Hepatocyte (in vitro differentiated cells): ENCODE measurements around the gene PECR. TPM values are rescaled to one million over a fixed set of nuclear protein-coding genes. Genes with fewer than 3 reads are reported as not detected.

Experiments
- DNase-seq: peaks from one replicate; pipeline ENCODE4 v3.0.0-alpha.2; 2016; ENCODE audit warnings: low spot score
- H2AFZ ChIP-seq: fragments of 200-600 bp; sonication (generic); 2 replicates; pipeline ENCODE4 v1.6.0; 2016; ENCODE audit warnings: antibody characterized with exemption, mild to moderate bottlenecking
- H3K27ac ChIP-seq: fragments of 200-600 bp; sonication (generic); 2 replicates; pipeline ENCODE4 v1.5.1; 2016; ENCODE audit warnings: mild to moderate bottlenecking
- H3K27me3 ChIP-seq: fragments of 200-600 bp; sonication (generic); 2 replicates; pipeline ENCODE4 v1.6.1; 2016
- H3K36me3 ChIP-seq: fragments of 200-600 bp; sonication (generic); replicated peaks from 2 replicates; pipeline ENCODE4 v1.5.1; 2016; ENCODE audit warnings: low read depth; ENCODE audit not compliant: insufficient read depth
- H3K4me1 ChIP-seq: fragments of 200-600 bp; sonication (generic); 2 replicates; pipeline ENCODE4 v1.5.1; 2016; ENCODE audit warnings: mild to moderate bottlenecking, moderate library complexity; ENCODE audit not compliant: insufficient read depth
- H3K4me2 ChIP-seq: fragments of 200-600 bp; sonication (generic); 2 replicates; pipeline ENCODE4 v1.6.0; 2016
- H3K4me3 ChIP-seq: fragments of 200-600 bp; sonication (generic); 2 replicates; pipeline ENCODE4 v1.5.1; 2016; ENCODE audit warnings: mild to moderate bottlenecking
- H3K79me2 ChIP-seq: fragments of 200-600 bp; sonication (generic); 2 replicates; pipeline ENCODE4 v1.6.0; 2017; ENCODE audit warnings: mild to moderate bottlenecking
- H3K9me2 ChIP-seq: fragments of 200-600 bp; sonication (generic); replicated peaks from 2 replicates; pipeline ENCODE4 v1.6.0; 2017; ENCODE audit warnings: mild to moderate bottlenecking; ENCODE audit not compliant: insufficient read depth
- H3K9me3 ChIP-seq: fragments of 200-600 bp; sonication (generic); 2 replicates; pipeline ENCODE4 v1.5.1; 2016; ENCODE audit warnings: low read depth, mild to moderate bottlenecking
- H4K20me1 ChIP-seq: fragments of 200-600 bp; sonication (generic); 2 replicates; pipeline ENCODE4 v1.6.0; 2016; ENCODE audit warnings: mild to moderate bottlenecking; ENCODE audit not compliant: insufficient read depth, poor library complexity, severe bottlenecking
- CTCF ChIP-seq: fragments of 200-600 bp; sonication (generic); IDR thresholded peaks from 2 replicates; pipeline ENCODE4 v1.5.1; 2016; ENCODE audit warnings: antibody characterized with exemption, mild to moderate bottlenecking; ENCODE audit not compliant: poor library complexity
- EZH2 ChIP-seq: fragments of 200-600 bp; sonication (generic); IDR thresholded peaks from 2 replicates; pipeline ENCODE4 v1.6.1; 2016; ENCODE audit warnings: antibody characterized with exemption, mild to moderate bottlenecking, borderline replicate concordance
- EZH2phosphoT487 ChIP-seq: fragments of 200-600 bp; sonication (generic); IDR thresholded peaks from one replicate; pipeline ENCODE4 v1.6.1; 2018; ENCODE audit warnings: antibody characterized with exemption, mild to moderate bottlenecking, low read depth, moderate library complexity; ENCODE audit not compliant: unreplicated experiment, severe bottlenecking
- WGBS: methylation state at CpG from one replicate; pipeline ENCODE4 v1.1.6; 2016; ENCODE audit warnings: low lambda C conversion rate; ENCODE audit errors: missing lambda C conversion rate; 5-methylcytosine and 5-hydroxymethylcytosine counted together
- polyA plus RNA-seq: library from polyadenylated mRNA; unstranded; fragments of >200 nt; fragmentation: Nextera tagmentation; extraction: Ambion mirVana; gene quantifications from 2 replicates; pipeline ENCODE4 v1.2.1, GENCODE V29; 2016
- total RNA-seq: library from RNA; depleted of rRNA; stranded (reverse); fragments of >200 nt; gene quantifications from 2 replicates; pipeline ENCODE4 v1.2.3, GENCODE V29; 2014

PECR gene
- total and polyA plus RNA-seq, 2 experiments from 2014 or later, result 17.4 to 32.4 TPM

- no peak overlapping the region for H3K4me2 ChIP-seq
- no peak overlapping the region for H2AFZ ChIP-seq
- H4K20me1 ChIP-seq, result no peaks in the 10 kb centered on the region
- no peak overlapping the region for H3K4me3 ChIP-seq
- WGBS, result 88% methylated on average over 1 of the region's 1 CpG
- H3K9me2 ChIP-seq, result no peaks in the 10 kb centered on the region
- DNase-seq, result no peak
- H3K27me3 ChIP-seq, result no peaks in the 10 kb centered on the region
- H3K27ac ChIP-seq, result no peak overlapping the region
- TF ChIP-seq EZH2phosphoT487 (no peak), CTCF (no peak), EZH2 (no peak)
- no peaks in the 10 kb centered on the region for H3K36me3 ChIP-seq
- no peaks in the 10 kb centered on the region for H3K4me1 ChIP-seq
- no peaks in the 10 kb centered on the region for H3K79me2 ChIP-seq
- no peaks in the 10 kb centered on the region for H3K9me3 ChIP-seq
Measured at GRCh38 chr2:216064665-216065064, 16.9 kb downstream of the PECR start.

GRCh38 chr2:216064014-216064630, 17.5 kb downstream of the PECR start:
- H3K27me3 ChIP-seq, result no peaks in the 10 kb centered on the region
- no peaks in the 10 kb centered on the region for H3K9me3 ChIP-seq
- H3K4me1 ChIP-seq, result no peaks in the 10 kb centered on the region
- TF ChIP-seq EZH2phosphoT487 (no peak), EZH2 (no peak), CTCF (peak; percentile 12)
- no peak overlapping the region for H3K4me2 ChIP-seq
- no peak overlapping the region for H2AFZ ChIP-seq
- no peak for DNase-seq
- H4K20me1 ChIP-seq, result no peaks in the 10 kb centered on the region
- H3K27ac ChIP-seq, result no peak overlapping the region
- WGBS, result 88% methylated on average over 2 of the region's 2 CpGs
- H3K4me3 ChIP-seq, result no peak overlapping the region
- no peaks in the 10 kb centered on the region for H3K79me2 ChIP-seq
- no peaks in the 10 kb centered on the region for H3K9me2 ChIP-seq
- no peaks in the 10 kb centered on the region for H3K36me3 ChIP-seq

- DNase-seq, result no peak
- H3K9me3 ChIP-seq, result no peaks in the 10 kb centered on the region
- no peak overlapping the region for H3K27ac ChIP-seq
- no peaks in the 10 kb centered on the region for H3K9me2 ChIP-seq
- H3K36me3 ChIP-seq, result no peaks in the 10 kb centered on the region
- no peak overlapping the region for H3K4me3 ChIP-seq
- H4K20me1 ChIP-seq, result no peaks in the 10 kb centered on the region
- TF ChIP-seq CTCF, result no peak
- TF ChIP-seq EZH2phosphoT487, result no peak
- TF ChIP-seq EZH2, result no peak
- 97% methylated on average over 5 of the region's 5 CpGs for WGBS
- no peaks in the 10 kb centered on the region for H3K27me3 ChIP-seq
- H3K4me1 ChIP-seq, result peaks cover 4% of the 10 kb centered on the region
- no peak overlapping the region for H2AFZ ChIP-seq
- H3K79me2 ChIP-seq, result no peaks in the 10 kb centered on the region
- H3K4me2 ChIP-seq, result no peak overlapping the region
Measured at GRCh38 chr2:216059233-216059834, 22.3 kb downstream of the PECR start.
